Putamen (tissue), 1 donor: ENCODE measurements around the gene NCLN.
"Not testable (repeated sequence)": the region's sequence is repeated elsewhere in the genome, so short reads cannot be mapped to it uniquely, and the experiment has no call there.

Source experiments
- DNase-seq: peaks from one replicate; pipeline ENCODE4 v3.0.0-alpha.2; 2016; ENCODE audit warnings: low spot score

The NCLN gene, protein sequence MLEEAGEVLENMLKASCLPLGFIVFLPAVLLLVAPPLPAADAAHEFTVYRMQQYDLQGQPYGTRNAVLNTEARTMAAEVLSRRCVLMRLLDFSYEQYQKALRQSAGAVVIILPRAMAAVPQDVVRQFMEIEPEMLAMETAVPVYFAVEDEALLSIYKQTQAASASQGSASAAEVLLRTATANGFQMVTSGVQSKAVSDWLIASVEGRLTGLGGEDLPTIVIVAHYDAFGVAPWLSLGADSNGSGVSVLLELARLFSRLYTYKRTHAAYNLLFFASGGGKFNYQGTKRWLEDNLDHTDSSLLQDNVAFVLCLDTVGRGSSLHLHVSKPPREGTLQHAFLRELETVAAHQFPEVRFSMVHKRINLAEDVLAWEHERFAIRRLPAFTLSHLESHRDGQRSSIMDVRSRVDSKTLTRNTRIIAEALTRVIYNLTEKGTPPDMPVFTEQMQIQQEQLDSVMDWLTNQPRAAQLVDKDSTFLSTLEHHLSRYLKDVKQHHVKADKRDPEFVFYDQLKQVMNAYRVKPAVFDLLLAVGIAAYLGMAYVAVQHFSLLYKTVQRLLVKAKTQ

DNA sequence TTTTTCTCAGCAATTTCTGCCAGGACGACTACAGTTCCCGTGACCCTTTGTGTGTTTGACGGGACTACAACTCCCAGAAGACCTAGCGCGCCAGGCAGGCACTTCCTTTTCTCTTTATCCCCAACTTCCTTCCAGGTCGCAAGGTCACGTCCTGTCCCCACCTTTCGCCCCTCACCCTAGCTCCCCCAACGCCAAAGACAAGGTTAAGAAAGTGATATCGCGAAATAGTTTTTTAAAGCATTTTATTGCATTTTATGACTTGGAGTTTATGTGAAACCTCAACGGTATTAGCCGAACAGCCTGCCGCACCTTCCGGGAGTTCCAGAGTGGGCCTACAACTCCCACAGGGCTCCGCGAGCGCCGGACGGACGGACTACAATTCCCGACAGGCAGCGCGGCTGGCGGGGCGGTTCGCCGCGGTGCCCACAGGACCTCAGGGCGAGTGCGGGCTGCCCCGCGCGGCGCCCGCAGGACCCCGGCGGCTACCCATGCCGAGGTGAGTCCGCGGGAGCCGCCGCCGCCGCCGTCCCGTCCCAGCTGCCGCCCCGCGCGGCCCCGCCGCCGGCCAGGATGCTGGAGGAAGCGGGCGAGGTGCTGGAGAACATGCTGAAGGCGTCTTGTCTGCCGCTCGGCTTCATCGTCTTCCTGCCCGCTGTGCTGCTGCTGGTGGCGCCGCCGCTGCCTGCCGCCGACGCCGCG is at the start of gene NCLN:
NCLN (plus strand) TSS at position 470 of the 699 bp plus-strand sequence; CDS start at position 571, 101 bp downstream.
- peak; percentile 98 for DNase-seq

DNA sequence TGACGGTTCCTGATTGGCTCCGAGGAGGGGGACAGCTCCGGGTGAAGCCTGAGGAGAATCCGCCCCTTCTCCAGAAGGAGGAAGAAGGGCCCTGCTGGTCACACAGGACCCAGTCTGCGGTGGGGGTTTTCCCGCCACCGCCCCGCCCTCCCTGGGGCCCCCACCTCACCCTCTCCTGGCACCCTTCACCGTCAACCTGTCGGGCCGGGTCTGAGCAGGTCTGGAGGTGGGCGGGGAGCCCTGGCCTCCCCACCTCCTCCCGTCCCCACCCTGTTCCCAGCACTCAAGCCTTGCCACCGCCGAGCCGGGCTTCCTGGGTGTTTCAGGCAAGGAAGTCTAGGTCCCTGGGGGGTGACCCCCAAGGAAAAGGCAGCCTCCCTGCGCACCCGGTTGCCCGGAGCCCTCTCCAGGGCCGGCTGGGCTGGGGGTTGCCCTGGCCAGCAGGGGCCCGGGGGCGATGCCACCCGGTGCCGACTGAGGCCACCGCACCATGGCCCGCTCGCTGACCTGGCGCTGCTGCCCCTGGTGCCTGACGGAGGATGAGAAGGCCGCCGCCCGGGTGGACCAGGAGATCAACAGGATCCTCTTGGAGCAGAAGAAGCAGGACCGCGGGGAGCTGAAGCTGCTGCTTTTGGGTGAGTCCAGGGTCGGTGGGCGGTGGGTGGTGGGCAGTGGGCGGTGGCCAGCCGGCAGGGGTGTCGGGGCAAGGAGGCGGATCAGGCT is 49.6 kb upstream of the NCLN start, which contains the start of gene GNA15:
GNA15 (plus strand) TSS at position 73 of the 723 bp plus-strand sequence; CDS start at position 491, 418 bp downstream.
- DNase-seq, result no peak

DNA sequence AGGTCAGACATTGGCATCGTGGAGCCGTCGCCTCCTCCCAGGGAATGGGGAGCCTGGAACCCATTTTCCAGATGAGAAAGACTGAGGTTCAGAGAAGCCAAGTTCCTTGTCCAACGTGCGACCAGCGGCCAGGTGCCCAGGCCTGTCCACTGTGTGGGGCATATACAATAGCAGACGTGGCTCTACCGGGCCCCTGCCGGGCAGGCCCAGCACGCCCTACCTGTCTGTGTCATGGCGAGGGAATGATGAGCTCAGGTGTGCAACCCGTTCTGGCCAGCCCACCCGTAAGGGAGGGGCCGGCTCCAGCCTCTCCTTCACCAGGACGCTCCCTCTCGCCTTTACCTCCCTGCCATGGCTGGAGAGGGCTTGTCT is 49.1 kb upstream of the NCLN start:
- DNase-seq, result no peak

DNA sequence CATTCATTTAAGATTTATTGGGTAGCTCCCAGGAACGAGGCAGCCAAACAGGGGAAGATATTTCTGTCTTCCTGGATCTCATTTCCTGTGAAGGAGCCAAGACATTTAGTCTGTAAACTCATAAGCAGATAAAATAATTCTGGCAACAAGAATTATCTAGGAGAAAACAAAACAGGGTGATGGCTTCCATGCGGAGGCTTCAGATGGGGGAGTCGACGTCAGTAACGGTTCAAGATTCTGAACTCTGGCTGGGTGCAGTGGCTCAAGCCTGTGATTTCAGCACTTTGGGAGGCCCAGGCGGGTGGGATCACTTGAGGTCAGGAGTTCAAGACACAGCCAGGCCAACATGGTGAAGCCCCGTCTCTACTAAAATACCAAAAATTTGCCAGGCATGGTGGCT is 48.6 kb upstream of the NCLN start:
- no peak for DNase-seq

DNA sequence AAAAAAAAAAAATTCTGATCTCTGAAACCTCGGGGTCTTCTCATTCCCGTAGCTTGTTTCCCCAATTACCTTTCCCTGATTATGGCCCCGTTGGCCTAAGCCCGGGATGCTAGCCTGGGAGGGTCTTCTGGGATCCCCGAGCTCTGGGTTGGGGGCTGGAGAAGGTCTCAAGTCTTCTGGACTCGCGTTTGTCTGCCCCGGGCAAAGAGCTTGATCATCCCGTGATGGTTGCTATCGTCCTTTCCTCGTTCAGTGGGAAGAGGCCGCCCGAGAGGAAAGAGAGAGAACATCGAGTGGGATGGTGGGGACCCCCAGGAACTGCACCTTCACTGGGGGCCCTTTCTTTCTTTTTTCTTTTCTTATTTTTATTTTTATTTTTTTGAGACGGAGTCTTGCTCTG is 47.5 kb upstream of the NCLN start:
- DNase-seq, result no peak

DNA sequence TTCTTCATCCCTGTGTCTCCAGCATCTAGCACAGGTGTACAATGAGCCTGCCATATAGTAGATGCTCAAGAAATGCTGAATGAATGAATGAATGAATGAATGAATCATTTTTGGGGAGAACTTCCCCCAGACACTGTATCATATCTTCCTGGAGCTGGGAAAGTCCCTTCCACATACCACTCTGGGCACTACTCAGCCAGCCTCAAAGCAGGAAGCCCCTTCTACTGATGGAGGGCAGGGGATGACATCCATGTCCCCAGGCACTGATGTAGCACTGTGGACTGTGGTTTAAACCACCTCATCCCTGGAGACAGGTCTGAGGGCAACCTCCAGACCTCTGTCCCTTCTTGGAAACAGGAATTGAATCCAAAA is 45.1 kb upstream of the NCLN start:
- DNase-seq, result no peak

DNA sequence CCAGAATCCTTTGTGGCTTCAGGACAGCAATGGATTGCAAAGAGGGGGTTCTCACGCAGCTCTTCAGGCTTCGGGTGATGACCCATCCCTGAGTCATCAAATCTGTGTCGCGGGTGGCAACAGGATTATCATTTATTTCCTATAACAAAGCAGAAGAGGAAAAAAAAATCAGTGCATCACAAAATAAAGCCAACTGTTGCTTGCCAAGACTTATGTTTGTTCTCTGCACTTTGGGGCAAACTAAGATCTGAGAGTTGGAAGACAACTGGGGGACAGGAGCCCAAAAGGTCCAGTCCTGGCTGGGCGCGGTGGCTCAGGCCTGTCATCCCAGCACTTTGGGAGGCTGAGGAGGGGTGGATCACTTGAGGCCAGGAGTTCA is 43.4 kb upstream of the NCLN start:
- no peak for DNase-seq

DNA sequence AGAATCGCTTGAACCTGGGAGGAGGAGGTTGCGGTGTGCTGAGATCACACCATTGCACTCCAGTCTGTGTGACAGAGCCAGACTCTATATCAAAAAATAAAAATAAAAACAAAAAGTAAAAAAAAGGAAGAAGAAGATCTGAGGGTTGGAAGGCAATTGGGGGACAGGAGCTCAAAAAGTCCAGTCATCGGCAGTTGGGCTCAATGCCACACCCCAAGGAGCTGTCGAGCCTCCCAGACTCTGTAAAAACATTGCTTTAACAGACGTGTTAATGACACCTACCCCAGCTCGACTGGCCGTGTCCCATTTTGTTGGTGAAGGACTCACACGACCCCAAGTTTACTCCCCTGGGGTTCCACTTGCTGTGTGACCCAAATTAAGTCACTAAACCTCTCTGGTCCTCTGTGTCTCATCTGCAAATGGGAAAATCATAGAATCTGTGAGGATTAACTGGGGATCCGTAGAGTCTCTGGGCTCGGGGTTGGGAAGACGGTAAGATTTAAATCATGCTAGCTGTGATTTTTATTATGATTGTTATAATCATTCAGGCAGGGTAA is 42.9 kb upstream of the NCLN start:
- no peak for DNase-seq

DNA sequence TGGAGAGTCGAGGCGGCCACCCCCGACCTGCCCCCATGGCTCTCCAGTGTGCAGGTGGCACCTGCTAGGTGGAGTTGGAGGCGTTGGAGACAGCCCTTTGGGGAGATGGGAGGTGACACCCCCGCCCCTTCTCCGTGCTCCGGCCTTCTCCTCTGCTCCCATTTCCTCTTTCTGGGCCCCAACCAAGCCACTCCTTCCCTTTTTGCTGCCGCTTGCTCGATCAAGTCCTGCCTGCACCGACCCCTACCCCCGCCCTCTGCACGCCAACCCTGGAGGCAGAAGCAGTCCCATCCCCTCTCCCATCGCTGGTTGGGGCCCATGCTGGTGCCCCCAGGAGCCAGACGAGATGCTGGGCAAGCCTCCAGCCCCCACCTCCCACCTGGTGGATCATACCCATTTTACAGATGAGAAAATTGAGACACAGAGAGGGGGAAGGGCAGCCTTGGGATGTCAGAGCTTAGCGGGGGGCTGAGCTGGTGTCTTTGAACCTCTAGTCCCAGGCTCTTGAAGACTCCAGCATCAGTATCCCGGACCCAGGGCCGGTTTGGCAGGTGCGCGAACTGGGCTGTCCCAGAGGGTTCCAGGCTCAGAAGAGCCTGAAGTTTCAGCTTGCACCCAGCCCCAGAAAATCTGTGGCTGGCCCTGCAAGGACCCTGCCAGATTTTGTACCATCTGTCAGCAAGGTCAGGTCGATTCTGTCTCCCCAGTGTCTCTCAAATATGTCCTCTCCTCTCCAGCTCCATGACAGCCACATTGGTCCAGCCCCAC is 39.6 kb upstream of the NCLN start:
- DNase-seq, result no peak

DNA sequence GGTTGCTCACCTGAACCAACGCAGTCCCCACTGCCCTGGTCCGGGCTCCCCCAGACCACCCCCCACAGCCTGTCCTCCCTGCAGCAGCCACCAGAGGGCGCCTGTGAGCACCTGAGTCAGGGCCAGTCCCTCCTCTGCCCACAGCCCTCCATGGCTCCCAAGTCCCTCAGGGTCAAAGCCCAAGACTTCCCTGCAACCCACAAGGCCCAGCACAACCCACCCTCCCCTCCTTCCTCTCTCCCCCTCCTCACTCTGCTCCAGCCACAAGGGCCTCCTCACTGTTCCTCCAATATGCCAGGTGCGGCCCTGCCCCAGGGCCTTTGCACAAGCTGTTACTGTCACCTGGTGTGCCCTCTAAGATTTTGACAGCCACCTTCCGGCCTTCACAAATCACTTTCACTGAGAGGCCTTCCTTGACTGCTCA is 39.0 kb upstream of the NCLN start:
- DNase-seq, result no peak

DNA sequence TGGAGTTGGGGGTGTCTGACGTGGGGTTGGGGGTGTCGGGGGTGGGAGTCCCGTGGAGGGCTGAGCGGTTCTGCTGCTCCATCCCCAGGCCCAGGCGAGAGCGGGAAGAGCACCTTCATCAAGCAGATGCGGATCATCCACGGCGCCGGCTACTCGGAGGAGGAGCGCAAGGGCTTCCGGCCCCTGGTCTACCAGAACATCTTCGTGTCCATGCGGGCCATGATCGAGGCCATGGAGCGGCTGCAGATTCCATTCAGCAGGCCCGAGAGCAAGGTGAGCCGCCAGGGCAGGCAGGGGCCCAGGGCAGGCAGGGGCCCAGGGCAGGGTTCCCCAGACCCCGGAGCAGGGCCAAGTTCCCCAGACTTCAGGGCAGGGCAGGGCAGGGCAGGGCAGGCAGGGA is 37.2 kb upstream of the NCLN start:
- no peak for DNase-seq

DNA sequence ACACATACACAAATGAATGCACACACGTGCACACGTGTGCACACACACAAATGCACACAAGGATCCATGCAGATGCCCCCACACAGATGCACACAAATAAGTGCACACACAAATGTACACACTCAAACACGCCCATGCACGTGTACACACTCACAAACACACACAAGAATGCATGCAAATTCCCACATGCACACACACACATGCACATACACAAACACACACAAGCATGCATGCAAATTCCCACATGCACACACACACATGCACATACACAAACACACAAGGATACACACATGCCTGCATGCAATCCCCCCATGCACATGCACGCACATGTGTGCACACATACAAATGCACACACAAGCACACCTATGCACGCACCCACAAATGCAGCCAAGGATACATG is 36.6 kb upstream of the NCLN start:
- no peak for DNase-seq

DNA sequence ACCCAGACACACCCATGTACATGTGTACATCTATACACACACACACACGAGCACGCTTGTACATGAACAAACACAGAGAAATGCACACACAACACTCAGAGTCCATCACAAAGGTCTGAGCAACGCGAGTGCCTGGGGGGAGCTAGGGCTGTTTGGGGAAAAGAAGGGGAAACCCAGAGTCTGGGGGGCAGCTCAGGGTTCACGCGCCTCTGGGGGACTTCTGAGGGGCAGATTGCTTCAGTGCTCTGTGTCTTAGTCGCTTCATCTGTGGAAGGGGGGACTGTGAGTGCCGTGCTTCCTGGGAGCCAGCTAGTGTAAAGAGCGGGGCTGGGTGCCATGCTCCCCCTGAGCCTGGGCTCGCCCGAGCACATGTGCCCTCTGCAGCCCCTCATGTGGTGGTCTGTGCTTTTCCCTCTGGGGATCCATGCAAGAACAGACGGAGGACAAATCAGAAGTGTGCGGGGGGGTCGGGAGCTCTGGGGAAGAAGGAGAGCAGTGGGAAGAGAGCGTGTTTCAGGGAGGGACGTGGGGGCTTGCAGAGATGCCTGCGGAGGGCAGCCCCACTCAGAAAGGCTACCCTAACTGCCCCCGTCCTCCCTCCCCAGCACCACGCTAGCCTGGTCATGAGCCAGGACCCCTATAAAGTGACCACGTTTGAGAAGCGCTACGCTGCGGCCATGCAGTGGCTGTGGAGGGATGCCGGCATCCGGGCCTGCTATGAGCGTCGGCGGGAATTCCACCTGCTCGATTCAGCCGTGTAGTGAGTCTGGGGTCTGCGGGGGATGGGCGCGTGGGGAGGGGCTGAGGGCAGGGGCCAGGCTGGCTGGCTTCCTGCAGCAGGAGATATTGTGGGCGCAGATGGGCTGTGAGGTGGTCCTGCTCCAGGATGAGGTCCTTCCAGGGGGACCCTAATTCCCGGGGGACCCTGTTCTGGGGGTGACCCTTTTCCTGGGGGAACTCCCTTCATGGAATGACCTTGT is 35.9 kb upstream of the NCLN start:
- no peak for DNase-seq

DNA sequence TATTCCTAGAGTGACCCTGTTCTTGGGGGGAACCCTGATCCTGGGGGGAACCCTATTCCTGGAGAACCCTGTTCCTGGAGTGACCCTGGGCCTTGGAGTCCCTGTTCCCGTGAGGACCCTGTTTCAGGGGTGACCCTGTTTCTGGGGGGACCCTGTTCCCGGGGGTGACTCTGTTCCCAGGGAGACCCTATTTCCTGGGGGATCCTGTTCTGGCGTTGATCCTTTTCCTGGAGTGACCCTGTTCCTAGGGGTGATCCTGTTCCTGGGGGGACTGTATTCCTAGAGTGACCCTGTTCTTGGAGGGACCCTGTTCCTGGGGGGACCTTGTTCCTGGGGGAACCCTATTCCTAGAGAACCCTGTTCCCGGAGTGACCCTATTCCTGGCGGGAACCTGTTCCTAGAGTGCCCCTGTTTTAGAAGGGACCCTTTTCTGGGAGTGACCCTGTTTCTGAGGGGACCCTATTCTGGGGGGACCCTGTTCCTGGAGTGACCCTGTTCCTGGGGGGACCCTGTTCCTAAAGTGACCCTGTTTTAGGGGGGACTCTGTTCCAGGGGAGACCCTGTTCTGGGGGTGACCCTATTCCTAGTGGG is 34.9 kb upstream of the NCLN start:
- no peak for DNase-seq

DNA sequence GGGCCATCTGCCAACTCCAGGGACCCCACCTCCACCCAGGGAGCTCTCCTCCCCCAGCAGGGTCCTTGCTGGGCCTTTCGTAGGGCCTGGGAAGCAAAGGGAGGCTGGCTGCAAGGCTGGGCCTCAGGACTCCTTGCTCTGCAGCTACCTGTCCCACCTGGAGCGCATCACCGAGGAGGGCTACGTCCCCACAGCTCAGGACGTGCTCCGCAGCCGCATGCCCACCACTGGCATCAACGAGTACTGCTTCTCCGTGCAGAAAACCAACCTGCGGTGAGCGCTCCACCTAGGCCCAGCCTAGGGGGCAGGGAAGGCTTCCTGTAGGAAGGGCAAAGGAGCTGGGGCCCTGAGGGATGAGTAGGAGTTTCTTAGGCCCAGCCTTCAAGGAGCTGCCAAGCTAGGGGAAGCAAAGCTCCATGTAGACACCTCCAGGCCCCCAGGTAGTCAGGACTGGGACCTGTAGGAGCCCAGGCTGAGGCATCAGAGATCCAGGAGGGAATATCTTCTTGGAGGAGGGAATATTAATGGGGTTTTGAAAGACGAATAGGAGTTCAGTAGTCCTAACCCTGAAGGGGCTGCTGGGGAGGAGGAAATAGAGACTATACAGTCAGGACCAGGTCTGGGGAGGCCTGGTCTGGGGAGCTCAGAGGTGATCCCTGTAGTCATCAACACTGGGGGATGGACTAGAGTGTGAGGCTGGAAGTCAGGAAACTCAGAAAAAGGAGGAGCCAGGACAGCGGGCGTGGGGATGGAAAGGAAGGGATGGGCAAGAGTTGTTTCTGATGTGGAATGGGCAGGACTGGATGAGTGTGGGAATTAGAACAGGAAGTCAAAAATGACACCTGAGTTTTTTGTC is 33.9 kb upstream of the NCLN start:
- no peak for DNase-seq

DNA sequence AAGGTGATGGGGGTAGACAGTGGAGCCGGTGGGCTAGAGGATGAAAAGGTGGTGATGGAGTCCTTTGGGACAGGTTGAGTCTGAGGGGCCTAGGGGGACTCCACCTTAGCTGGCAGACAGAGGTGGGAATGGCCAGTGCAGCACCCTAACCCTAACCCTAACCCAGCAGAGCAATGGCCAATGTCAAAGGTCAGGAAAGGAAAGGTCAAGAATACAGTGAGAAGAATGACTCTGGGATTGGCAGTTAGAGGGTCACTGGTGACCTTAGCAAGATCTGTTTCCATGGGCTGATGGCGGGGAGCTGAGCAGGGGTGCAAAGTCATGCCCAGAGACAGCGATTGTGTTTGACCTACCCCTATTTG is 33.3 kb upstream of the NCLN start:
- no peak for DNase-seq

DNA sequence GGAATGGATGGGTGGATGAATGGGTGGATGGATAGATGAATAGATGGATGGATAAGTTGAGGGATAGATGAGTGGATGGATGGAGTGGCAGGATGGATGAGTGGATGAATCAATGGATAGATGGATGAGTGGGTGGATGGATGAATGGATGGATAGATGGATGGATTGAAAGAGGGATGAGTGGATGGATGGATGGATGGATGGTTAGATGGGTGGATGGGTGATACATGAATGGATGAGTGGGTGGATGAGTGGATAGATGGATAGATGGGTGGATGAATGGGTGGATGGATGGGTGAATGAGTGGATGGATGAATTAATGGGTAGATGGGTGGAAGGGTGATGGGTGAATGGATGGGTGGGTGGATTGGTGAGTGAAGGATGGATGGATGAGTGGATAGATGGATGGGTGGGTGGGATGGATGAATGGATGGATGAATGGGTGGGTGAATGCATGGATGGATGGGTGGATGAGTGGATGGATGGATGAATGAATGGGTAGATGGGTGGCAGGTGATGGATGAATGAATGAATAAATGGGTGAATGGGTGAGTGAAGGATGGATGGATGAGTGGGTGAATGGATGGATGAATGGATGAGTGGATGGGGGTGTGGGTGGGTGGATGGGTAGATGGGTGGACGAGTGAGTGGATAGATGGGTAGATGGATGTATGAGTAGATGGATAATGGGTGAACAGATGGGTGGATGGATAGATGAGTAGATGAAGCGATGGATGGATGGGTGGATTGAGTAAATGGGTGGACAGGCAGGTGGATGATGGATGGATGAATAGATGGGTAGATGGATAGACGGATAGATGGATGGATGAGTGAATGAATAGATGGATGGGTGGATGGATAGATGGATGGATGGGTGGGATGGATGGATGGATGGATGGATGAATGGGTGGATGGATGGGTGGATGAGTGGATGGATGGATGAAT is 32.2 kb upstream of the NCLN start:
- no peak for DNase-seq

DNA sequence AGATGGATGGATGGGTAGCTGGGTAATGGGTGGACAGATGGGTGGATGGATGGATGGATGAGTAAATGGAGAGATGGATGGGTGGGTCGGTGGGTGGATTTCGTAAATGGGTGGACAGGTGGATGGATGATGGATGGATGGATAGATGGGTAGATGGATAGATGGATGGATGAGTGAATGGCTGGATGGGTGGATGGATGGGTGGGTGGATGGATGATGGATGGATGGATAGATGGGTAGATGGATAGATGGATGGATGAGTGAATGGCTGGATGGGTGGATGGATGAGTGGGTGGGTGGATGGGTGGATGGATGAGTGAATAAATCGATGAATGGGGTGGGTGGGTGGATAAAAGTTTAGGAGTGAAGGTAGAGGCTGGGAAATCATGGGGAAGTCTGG is 31.3 kb upstream of the NCLN start:
- DNase-seq, result not testable (repeated sequence)
